Bronchial epithelial cell (primary cell): Measurements from ENCODE around the gene ZDHHC8. TPM values are rescaled to one million over a fixed set of nuclear protein-coding genes. Genes with fewer than 3 reads are reported as not detected.
A peak's percentile ranks its signal among the peaks of the same experiment; 100 is the strongest.

Source experiments
- DNase-seq: peaks from one replicate; pipeline ENCODE4 v3.0.0-alpha.2; 2010; ENCODE audit warnings: low read depth
- FAIRE-seq: peaks from 2 replicates; lab custom pipeline; 2011; peaks lifted over from hg19 to GRCh38; lab: Jason Lieb, UNC
- H3K27me3 ChIP-seq: 2 replicates; pipeline ENCODE4 v1.5.1; 2011; ENCODE audit warnings: low read length; ENCODE audit not compliant: control insufficient read depth, insufficient read depth
- H3K36me3 ChIP-seq: 2 replicates; pipeline ENCODE4 v1.5.1; 2011; ENCODE audit warnings: low read length; ENCODE audit not compliant: control insufficient read depth, insufficient read depth
- H3K4me3 ChIP-seq: 2 replicates; pipeline ENCODE4 v1.5.1; 2011; ENCODE audit warnings: mild to moderate bottlenecking, low read depth, low read length, control low read depth
- total RNA-seq: library from RNA; depleted of rRNA; stranded (reverse); fragments of >200 nt; gene quantifications from 2 replicates; pipeline ENCODE4 v1.2.1, GENCODE V29; 2014
- TF ChIP-seq, protein P1 (sequence below): IDR thresholded peaks from 2 replicates; pipeline ENCODE4 v1.5.1; 2011; ENCODE audit warnings: mild to moderate bottlenecking, moderate library complexity, low read length, control low read depth, inconsistent platforms; ENCODE audit not compliant: insufficient read depth, severe bottlenecking

The ZDHHC8 gene
- total RNA-seq, 1 donor from 2014 or later: 6.6 TPM

DNA sequence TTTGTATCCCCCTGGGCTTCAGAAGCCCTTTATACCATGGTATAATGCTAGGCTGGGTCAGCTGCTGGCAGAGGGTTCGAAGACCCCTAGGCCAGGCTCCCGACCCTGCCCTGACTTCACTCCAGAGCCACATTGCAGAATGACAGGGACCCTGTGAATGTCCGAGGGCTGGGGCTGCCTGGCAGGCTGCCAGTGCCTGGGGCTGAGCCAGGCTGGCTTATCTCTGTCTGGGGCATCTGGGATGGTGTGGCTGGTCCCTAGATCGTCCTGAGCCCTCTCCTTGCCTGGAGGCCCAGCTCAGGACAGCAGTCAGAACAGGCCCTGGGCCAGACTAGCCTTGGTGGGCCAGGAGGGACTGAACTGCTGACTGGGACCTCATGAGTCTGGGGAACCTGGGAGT, 3.7 kb downstream of the ZDHHC8 start:
- TF ChIP-seq, protein P1, sequence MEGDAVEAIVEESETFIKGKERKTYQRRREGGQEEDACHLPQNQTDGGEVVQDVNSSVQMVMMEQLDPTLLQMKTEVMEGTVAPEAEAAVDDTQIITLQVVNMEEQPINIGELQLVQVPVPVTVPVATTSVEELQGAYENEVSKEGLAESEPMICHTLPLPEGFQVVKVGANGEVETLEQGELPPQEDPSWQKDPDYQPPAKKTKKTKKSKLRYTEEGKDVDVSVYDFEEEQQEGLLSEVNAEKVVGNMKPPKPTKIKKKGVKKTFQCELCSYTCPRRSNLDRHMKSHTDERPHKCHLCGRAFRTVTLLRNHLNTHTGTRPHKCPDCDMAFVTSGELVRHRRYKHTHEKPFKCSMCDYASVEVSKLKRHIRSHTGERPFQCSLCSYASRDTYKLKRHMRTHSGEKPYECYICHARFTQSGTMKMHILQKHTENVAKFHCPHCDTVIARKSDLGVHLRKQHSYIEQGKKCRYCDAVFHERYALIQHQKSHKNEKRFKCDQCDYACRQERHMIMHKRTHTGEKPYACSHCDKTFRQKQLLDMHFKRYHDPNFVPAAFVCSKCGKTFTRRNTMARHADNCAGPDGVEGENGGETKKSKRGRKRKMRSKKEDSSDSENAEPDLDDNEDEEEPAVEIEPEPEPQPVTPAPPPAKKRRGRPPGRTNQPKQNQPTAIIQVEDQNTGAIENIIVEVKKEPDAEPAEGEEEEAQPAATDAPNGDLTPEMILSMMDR: no peak
- H3K4me3 ChIP-seq: no peak overlapping the region

DNA sequence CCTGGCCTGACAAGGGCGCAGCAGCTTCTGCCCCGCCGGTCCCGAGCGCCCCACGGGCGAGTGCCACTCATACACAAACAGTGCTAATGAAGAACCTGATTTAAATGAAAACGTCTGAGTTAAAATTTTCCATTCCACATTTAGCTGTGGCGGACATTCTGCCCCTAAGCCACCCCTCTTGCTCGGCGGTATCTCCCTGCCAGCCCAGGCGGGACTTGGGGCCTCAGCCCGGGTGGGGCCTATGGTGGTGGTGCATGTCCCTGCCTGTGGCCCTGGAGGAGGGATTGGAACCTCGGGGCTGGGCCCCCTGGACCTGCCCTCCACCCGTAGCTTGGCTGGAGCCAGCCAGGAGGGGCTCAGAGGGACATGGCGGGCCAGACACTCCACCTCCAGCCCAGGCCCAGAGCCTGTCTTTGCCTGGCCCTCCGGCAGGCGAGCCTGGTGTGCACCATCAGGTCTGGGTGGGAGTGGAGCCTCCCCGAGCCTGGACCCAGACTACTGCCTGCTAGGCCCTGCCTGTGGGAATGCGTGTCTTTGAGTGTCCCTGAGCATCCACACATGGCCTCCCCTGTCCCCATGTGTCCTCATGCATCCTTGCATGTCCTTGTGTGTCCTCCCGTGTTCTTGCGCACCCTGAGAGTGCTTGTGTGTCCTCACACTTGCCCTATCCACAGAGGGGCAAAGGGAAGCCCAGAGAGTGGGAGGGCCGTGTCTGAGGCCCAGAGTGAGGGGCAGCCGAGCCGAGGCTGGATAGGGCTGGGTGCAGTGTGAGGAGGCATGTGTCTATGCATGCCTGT, 4.4 kb downstream of the ZDHHC8 start:
- DNase-seq (no peak), FAIRE-seq (no peak)
- Histone ChIP-seq H3K27me3 (no peaks in the 10 kb centered on the region), H3K4me3 (no peak overlapping the region), H3K36me3 (peaks cover 6% of the 10 kb centered on the region)
- TF ChIP-seq, protein P1: no peak

More for the DNA sequence above, 3.7 kb downstream of the ZDHHC8 start:
- no peak for DNase-seq
- H3K36me3 ChIP-seq: peaks cover 6% of the 10 kb centered on the region
- H3K27me3 ChIP-seq: no peaks in the 10 kb centered on the region
- FAIRE-seq: no peak

DNA sequence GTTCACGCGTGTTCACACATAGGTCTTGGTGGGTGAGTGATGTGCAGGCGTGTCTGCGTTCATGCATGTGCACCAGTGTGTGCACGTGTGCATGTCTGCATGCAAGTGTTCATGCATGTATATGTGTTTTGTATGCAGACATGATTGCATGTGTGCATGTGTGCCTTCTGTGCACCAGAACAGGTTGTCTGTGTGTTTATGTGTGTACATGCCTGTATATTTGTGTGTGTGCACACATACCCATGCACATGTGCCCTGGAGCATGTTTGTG, 4.9 kb downstream of the ZDHHC8 start:
- Histone ChIP-seq H3K4me3 (no peak overlapping the region), H3K36me3 (peaks cover 6% of the 10 kb centered on the region), H3K27me3 (no peaks in the 10 kb centered on the region)
- TF ChIP-seq, protein P1: no peak
- FAIRE-seq (peak; percentile 98), DNase-seq (no peak)

DNA sequence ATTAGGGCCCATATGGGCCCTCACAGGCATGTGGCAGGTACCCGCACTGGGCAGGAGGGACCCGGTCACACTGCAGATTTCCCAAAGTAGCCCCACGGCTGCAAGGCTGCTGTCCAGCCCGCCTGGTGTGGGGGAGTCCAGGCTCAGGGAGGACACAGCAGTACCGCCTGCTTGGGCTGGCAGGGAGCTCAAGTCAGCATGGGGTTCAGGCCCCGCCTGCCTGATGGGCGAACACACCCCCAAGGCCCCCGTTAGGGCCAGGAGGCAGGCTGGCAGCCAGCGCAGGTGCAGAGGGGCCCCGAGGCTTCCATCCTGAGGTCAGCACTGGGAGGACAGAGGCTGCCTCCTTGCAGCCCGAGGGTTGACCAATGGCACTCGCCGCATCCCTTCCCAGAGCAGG, 5.5 kb downstream of the ZDHHC8 start:
- FAIRE-seq (no peak), DNase-seq (no peak)
- no peak overlapping the region for H3K4me3 ChIP-seq
- H3K27me3 ChIP-seq: no peaks in the 10 kb centered on the region
- TF ChIP-seq, protein P1: no peak
- peaks cover 6% of the 10 kb centered on the region for H3K36me3 ChIP-seq

DNA sequence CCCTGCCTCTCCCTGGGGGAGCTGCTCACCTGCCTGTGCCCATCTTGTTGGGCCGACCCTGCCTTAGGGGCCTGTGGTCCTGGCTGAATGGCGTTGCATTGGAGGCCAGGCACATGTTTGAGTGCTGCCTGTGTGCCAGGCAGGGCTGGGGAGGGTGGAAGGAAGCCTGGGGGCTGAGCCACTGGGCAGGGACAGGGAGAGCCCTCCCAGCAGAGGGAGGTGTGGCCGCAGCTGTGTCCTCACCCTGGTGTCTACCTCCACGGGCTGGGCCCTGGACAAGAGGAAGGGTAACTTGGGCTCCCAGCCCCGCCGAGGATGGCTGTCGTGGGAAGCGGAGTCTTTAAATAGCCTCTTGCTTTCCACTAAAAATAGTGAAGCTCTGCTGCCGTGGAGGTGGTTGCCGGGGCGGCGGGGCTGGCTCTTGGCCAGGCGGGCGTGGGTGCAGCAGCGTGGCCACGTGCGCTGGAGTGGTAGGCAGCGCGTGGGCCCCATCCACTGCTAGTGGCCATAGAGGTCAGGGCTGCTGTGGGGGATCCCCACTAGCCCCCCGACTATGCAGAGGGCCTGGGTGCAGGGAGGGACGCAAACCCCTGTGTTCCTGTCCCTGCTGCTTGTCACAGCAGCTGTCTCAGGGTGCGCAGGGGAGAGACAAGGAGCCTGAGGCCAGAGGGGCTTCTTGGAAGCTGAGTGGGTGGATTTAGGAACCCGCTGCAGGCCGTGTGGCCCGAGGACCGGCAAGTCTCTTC, 6.2 kb downstream of the ZDHHC8 start:
- H3K4me3 ChIP-seq: no peak overlapping the region
- H3K27me3 ChIP-seq: no peaks in the 10 kb centered on the region
- TF ChIP-seq, protein P1: no peak
- peaks cover 8% of the 10 kb centered on the region for H3K36me3 ChIP-seq
- FAIRE-seq (no peak), DNase-seq (no peak)

DNA sequence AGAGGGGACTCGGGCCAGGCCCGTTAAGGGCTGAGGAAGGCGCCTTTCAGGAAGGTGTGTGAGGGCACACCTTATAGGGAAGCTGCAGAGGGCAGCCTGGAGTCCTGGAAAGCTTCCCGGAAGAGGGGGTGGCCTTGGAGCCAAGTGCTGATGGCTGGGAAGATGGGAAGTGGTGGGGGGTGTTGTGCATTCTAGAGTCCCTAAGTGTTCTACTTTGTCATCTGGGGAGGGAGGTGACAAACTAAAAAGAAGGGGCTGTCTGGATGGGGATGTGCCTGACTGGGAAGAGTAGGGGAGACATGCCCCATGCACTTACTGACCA, 6.8 kb downstream of the ZDHHC8 start:
- FAIRE-seq: no peak
- TF ChIP-seq, protein P1: no peak
- H3K4me3 ChIP-seq: no peak overlapping the region
- H3K27me3 ChIP-seq: no peaks in the 10 kb centered on the region
- peaks cover 9% of the 10 kb centered on the region for H3K36me3 ChIP-seq
- no peak for DNase-seq
